ENCODE measurements around the gene SORT1. TPM values are rescaled to one million over a fixed set of nuclear protein-coding genes. Genes with fewer than 3 reads are reported as not detected.
A peak's percentile ranks its signal among the peaks of the same experiment; 100 is the strongest.

The SORT1 gene
- total and polyA plus RNA-seq, 2 of the 8 experiments (the other 6 are each of a cell fraction or from before 2014, with no cell fraction given) = 18.7 to 69.6 TPM

- TF ChIP-seq SP1 (IDR thresholded peaks at IDR 0.05; ENCODE audit: low read depth, low read length) (0 out of 2 replicates have a peak, but pooled peaks have one; percentile 33), TAF1 (IDR thresholded peaks at IDR 0.05; ENCODE audit: low read depth, low read length) (no peak), JUN (IDR thresholded peaks at IDR 0.05; ENCODE audit: low read depth, low read length) (no peak), MAFK (IDR thresholded peaks at IDR 0.05; ENCODE audit: low read depth, low read length) (no peak), BACH1 (IDR thresholded peaks at IDR 0.05; ENCODE audit: low read length) (no peak), USF2 (IDR thresholded peaks at IDR 0.05; ENCODE audit: low read length) (no peak), E2F6 (IDR thresholded peaks at IDR 0.05) (peak; percentile 95), HDAC6 (IDR thresholded peaks at IDR 0.05; ENCODE audit: low read depth, low read length) (no peak), FOSL1 (IDR thresholded peaks at IDR 0.05; ENCODE audit: insufficient read depth, low read depth, low read length) (no peak), RXRA (IDR thresholded peaks at IDR 0.05; ENCODE audit: insufficient read depth, low read depth, low read length) (no peak), ATF2 (IDR thresholded peaks at IDR 0.05; ENCODE audit: low read length) (0 out of 2 replicates have a peak, but pooled peaks have one; percentile 48), EGR1 (IDR thresholded peaks at IDR 0.05; ENCODE audit: borderline replicate concordance, low read depth, low read length) (no peak), NRF1 (IDR thresholded peaks at IDR 0.05; ENCODE audit: low read depth, low read length) (no peak), ATF3 (IDR thresholded peaks at IDR 0.05; ENCODE audit: insufficient read depth, low read depth, low read length) (0 out of 2 replicates have a peak, but pooled peaks have one; percentile 44), EP300 (IDR thresholded peaks at IDR 0.05; ENCODE audit: borderline replicate concordance in 1 of 2, low read depth in 2 of 2, low read length in 2 of 2) (no peak), JUND (IDR thresholded peaks at IDR 0.05; ENCODE audit: low read length) (peak; percentile 76), POLR2A (IDR thresholded peaks at IDR 0.05; ENCODE audit: control extremely low read depth in 1 of 2, low read depth in 2 of 2, low read length in 2 of 2) (no peak), POU5F1 (IDR thresholded peaks at IDR 0.05; ENCODE audit: low read depth, low read length) (no peak), TAF7 (optimal IDR thresholded peaks at IDR 0.05; ENCODE audit: borderline replicate concordance, low read depth, low read length) (peak; percentile 97), GTF2F1 (IDR thresholded peaks at IDR 0.05; ENCODE audit: borderline replicate concordance, low read depth, low read length) (peak; percentile 76; the same call in 1 of the 2 replicates)
Measured at GRCh38 chr1:109263597-109264378, 133.9 kb downstream of the SORT1 start (continued).
